Endothelial cell of umbilical vein (primary cell): ENCODE measurements around the gene GGT5. TPM values are rescaled to one million over a fixed set of nuclear protein-coding genes. Genes with fewer than 3 reads are reported as not detected.

Experiments used
- BruUV-seq: library from RNA; stranded (reverse); fragments of 400-500 nt; replicated peaks from 2 replicates; lab custom pipeline; 2021; lab: Mats Ljungman, UMichigan
- CTCF ChIA-PET: fragments of 300-600, 350-600 bp; sonication (Branson Sonifier 250); formaldehyde crosslinking; loops from one replicate; lab custom pipeline; 2021; ENCODE audit warnings: antibody characterized with exemption, inconsistent platforms; lab: Charles Lee
- POLR2A ChIA-PET: fragments of 300-600, 350-600 bp; sonication (Branson Sonifier 250); formaldehyde crosslinking; loops from one replicate; lab custom pipeline; 2021; ENCODE audit warnings: antibody characterized with exemption, inconsistent platforms; lab: Charles Lee
- DNase-seq: peaks from one replicate; pipeline ENCODE4 v3.0.0-alpha.2; 2011; ENCODE audit warnings: low read depth, low spot score
- FAIRE-seq: peaks from 2 replicates; lab custom pipeline; 2011; peaks lifted over from hg19 to GRCh38; lab: Jason Lieb, UNC
- H2AFZ ChIP-seq: 2 replicates; pipeline ENCODE4 v1.6.0; 2012; ENCODE audit warnings: low read depth, low read length, control low read depth, inconsistent platforms
- H3K27ac ChIP-seq: 2 replicates; pipeline ENCODE4 v1.5.1; 2011; ENCODE audit warnings: low read depth, mild to moderate bottlenecking, control low read depth, low read length, moderate library complexity; ENCODE audit not compliant: insufficient read depth
- H3K27me3 ChIP-seq, 2 experiments: 2 replicates each; pipeline versions ENCODE4 v1.6.0 to v1.6.1; 2011; ENCODE audit warnings: low read length in 2 of 2, mixed read lengths in 1 of 2; ENCODE audit not compliant: control insufficient read depth in 2 of 2, insufficient read depth in 2 of 2
- H3K36me3 ChIP-seq, 2 experiments: 2 replicates in 1 of 2; 3 replicates in 1 of 2; pipeline ENCODE4 v1.5.1; 2011; ENCODE audit warnings: low read length in 2 of 2, mild to moderate bottlenecking in 1 of 2, moderate library complexity in 1 of 2; ENCODE audit not compliant: control insufficient read depth in 2 of 2, insufficient read depth in 2 of 2; ENCODE audit errors: extremely low read depth in 1 of 2
- H3K4me1 ChIP-seq: 3 replicates; pipeline ENCODE4 v1.5.1; 2011; ENCODE audit warnings: mild to moderate bottlenecking, low read length; ENCODE audit not compliant: control insufficient read depth, insufficient read depth; ENCODE audit errors: extremely low read depth
- H3K4me2 ChIP-seq: 2 replicates; pipeline ENCODE4 v1.6.1; 2011; ENCODE audit warnings: low read length, control low read depth, mixed read lengths; ENCODE audit not compliant: insufficient read depth
- H3K4me3 ChIP-seq, 3 experiments: fragments of 200-600 bp in 1 of 3; sonication (generic), shearing (Covaris generic) in 1 of 3; replicated peaks in 1 of 3; 2 replicates each; pipeline ENCODE4 v1.5.1; 2011 to 2016; ENCODE audit warnings: control low read depth in 3 of 3, low read length in 3 of 3, mild to moderate bottlenecking in 2 of 3, inconsistent platforms in 1 of 3, low read depth in 1 of 3, moderate library complexity in 1 of 3; ENCODE audit not compliant: insufficient read depth in 1 of 3
- H3K79me2 ChIP-seq: 2 replicates; pipeline ENCODE4 v1.6.0; 2012; ENCODE audit warnings: low read length, inconsistent platforms; ENCODE audit not compliant: control insufficient read depth, insufficient read depth
- H3K9ac ChIP-seq: replicated peaks from 2 replicates; pipeline ENCODE3; 2011; ENCODE audit warnings: low read length, control low read depth; ENCODE audit not compliant: insufficient read depth; ENCODE audit errors: extremely low read depth
- H3K9me1 ChIP-seq: replicated peaks from 3 replicates; pipeline ENCODE4 v1.6.0; 2011; ENCODE audit warnings: mild to moderate bottlenecking, low read length; ENCODE audit not compliant: control insufficient read depth, insufficient read depth; ENCODE audit errors: extremely low read depth
- H3K9me3 ChIP-seq: replicated peaks from 2 replicates; pipeline ENCODE4 v1.5.1; 2012; ENCODE audit warnings: low read length, inconsistent platforms; ENCODE audit not compliant: control insufficient read depth, insufficient read depth
- H4K20me1 ChIP-seq: replicated peaks from 2 replicates; pipeline ENCODE3; 2011; ENCODE audit warnings: mild to moderate bottlenecking, low read length; ENCODE audit not compliant: control insufficient read depth, insufficient read depth; ENCODE audit errors: extremely low read depth
- EZH2 ChIP-seq: IDR thresholded peaks from 2 replicates; pipeline ENCODE4 v1.6.1; 2012; ENCODE audit warnings: borderline replicate concordance, low read depth, mild to moderate bottlenecking, moderate library complexity, low read length, inconsistent platforms; ENCODE audit not compliant: severe bottlenecking
- FOS ChIP-seq: IDR thresholded peaks from 2 replicates; pipeline ENCODE4 v1.6.1; 2011; ENCODE audit warnings: mild to moderate bottlenecking, low read length, moderate library complexity, borderline replicate concordance; ENCODE audit not compliant: insufficient read depth
- GATA2 ChIP-seq: IDR thresholded peaks from 2 replicates; pipeline ENCODE4 v1.7.0; 2011; ENCODE audit warnings: low read depth, mild to moderate bottlenecking, moderate library complexity, mixed read lengths, low read length; ENCODE audit not compliant: insufficient read length, insufficient read depth
- JUN ChIP-seq: IDR thresholded peaks from 2 replicates; pipeline ENCODE4 v1.6.1; 2011; ENCODE audit warnings: borderline replicate concordance, low read depth; ENCODE audit not compliant: insufficient read length, insufficient read depth
- MYC ChIP-seq: IDR thresholded peaks from one replicate; pipeline ENCODE4 v1.6.1; 2011; ENCODE audit warnings: mild to moderate bottlenecking, low read depth, low read length
- POLR2A ChIP-seq: IDR thresholded peaks from 2 replicates; pipeline ENCODE4 v1.6.1; 2012; ENCODE audit warnings: low read depth, mild to moderate bottlenecking, control low read depth, low read length
- POLR2AphosphoS5 ChIP-seq: IDR thresholded peaks from 2 replicates; pipeline ENCODE4 v1.6.1; 2012; ENCODE audit warnings: low read depth, mild to moderate bottlenecking, control low read depth, low read length, moderate library complexity; ENCODE audit not compliant: insufficient read depth
- dilution Hi-C: fragments of 300-500 bp; cut with MboI; formaldehyde crosslinking; loops from one replicate; pipeline ENCODE4 v1.15.0; 2019; ENCODE audit warnings: low sequenced_read_pairs; ENCODE audit not compliant: extremely low pct_ligation_motif_present
- intact Hi-C: fragments of 100-400 bp; cut with micrococcal nuclease; formaldehyde crosslinking; loops from one replicate; pipeline ENCODE4 v1.10.0; 2022
- polyA plus RNA-seq, 4 experiments: library from polyadenylated mRNA; depleted of rRNA in 3 of 4; stranded (reverse) in 3 of 4; unstranded in 1 of 4; fragments of >200 nt; gene quantifications; 2 replicates each; pipeline versions ENCODE4 v1.2.1 to v1.2.3, GENCODE V29; 2011 to 2012; ENCODE audit warnings: missing spikeins in 1 of 4
- total RNA-seq: library from RNA; stranded (reverse); gene quantifications from 2 replicates; pipeline ENCODE4 v1.2.3, GENCODE V29; 2021
- TF ChIP-seq, protein P1 (sequence below): IDR thresholded peaks from 2 replicates; pipeline ENCODE4 v1.6.1; 2011; ENCODE audit not compliant: insufficient read depth, insufficient read length

Gene GGT5
- total and polyA plus RNA-seq, 2 donors (not counting 3 experiments of a cell fraction or from before 2014, with no cell fraction given) = 45.9 to 293 TPM

DNA sequence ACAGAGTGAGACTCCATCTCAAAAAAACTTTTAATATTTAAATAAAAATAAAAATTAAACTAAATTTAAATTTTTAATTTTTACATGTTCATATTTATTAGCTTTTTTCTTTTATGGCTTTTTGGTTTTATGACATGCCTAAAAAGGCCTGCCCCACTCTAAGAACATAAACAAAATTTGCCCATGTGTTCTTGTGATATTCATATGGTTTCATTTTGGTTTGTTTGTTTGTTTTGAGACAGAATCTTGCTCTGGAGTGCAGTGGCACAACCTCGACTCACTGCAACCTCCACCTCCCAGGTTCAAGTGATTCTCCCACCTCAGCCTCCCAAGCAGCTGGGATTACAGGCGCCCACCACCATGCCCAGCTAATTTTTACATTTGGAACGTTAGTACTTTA lies 35.9 kb downstream of the GGT5 start:
- Histone ChIP-seq H3K27me3 (no peaks in the 10 kb centered on the region), H3K79me2 (no peaks in the 10 kb centered on the region), H3K36me3 (no peaks in the 10 kb centered on the region), H2AFZ (peak overlapping the region; percentile 35), H4K20me1 (no peaks in the 10 kb centered on the region), H3K4me1 (peaks cover 43% of the 10 kb centered on the region), H3K4me3 (no peak overlapping the region), H3K4me2 (no peak overlapping the region), H3K9me3 (no peaks in the 10 kb centered on the region), H3K9ac (no peak overlapping the region), H3K27ac (peak overlapping the region; percentile 99), H3K9me1 (no peaks in the 10 kb centered on the region)
- intact Hi-C loops (no loop called here), dilution Hi-C loops (no loop called here)
- DNase-seq (no peak), FAIRE-seq (no peak)
- TF ChIP-seq EZH2 = no peak
- no peak for TF ChIP-seq POLR2AphosphoS5
- TF ChIP-seq FOS = no peak
- no peak for TF ChIP-seq JUN
- TF ChIP-seq POLR2A = no peak
- TF ChIP-seq MYC = no peak
- TF ChIP-seq GATA2 = no peak
- TF ChIP-seq, protein P1, sequence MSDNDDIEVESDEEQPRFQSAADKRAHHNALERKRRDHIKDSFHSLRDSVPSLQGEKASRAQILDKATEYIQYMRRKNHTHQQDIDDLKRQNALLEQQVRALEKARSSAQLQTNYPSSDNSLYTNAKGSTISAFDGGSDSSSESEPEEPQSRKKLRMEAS = no peak
- BruUV-seq = no TSS peak
- ChIA-PET POLR2A (no interaction called here), CTCF (interaction anchor here (0.7 to 4.2 kb wide), 4 partner anchors 13 to 38 kb away, joined by 3 to 17 read pairs (median 4); no protein-coding TSS in a partner anchor)
